ENCODE data around the gene METTL22.

GRCh38 chr16:8674413-8675022, 53.0 kb downstream of the METTL22 start, which contains the start of gene ABAT:
- TF ChIP-seq EZH2 (IDR thresholded peaks at IDR 0.05; ENCODE audit: borderline replicate concordance, low read depth, low read length, severe bottlenecking) (peak; percentile 9), MYC (IDR thresholded peaks at IDR 0.05; ENCODE audit: low read depth, low read length) (no peak), POLR2A (IDR thresholded peaks at IDR 0.05; ENCODE audit: low read depth, low read length) (no peak), CTCF (IDR thresholded peaks at IDR 0.05; ENCODE audit: extremely low read depth in 1 of 2, insufficient read depth in 1 of 2, low read depth in 1 of 2, low read length in 2 of 2) (no peak)
